CD4-positive, alpha-beta T cell (primary cell): ENCODE results near the gene MYB. TPM values are rescaled to one million over a fixed set of nuclear protein-coding genes. Genes with fewer than 3 reads are reported as not detected.
A peak's percentile ranks its signal among the peaks of the same experiment; 100 is the strongest.

Source experiments
- ATAC-seq: fragments of 200-7000 bp; cut with Tn5 transposase; one replicate; pipeline ENCODE4 v1.10.0; 2022; ENCODE audit warnings: mild to moderate bottlenecking; ENCODE audit not compliant: poor library complexity
- CTCF ChIA-PET: fragments of 350-600 bp; sonication (Branson Sonifier 250); formaldehyde crosslinking; loops from one replicate; lab custom pipeline; 2021; ENCODE audit warnings: antibody characterized with exemption, inconsistent platforms; lab: Charles Lee
- POLR2A ChIA-PET: fragments of 350-600 bp; sonication (Branson Sonifier 250); formaldehyde crosslinking; loops from one replicate; lab custom pipeline; 2021; ENCODE audit warnings: antibody characterized with exemption, inconsistent platforms; lab: Charles Lee
- DNase-seq, 14 experiments: peaks; one replicate each; pipeline ENCODE4 v3.0.0-alpha.2; 2013 to 2020; ENCODE audit warnings: mixed read lengths in 2 of 14
- H3K27ac ChIP-seq, 2 donors: one replicate each; pipeline versions ENCODE4 v1.5.1 to v1.7.0; 2013; ENCODE audit warnings: low read length in 2 of 2, low read depth in 1 of 2, mild to moderate bottlenecking in 1 of 2
- H3K27me3 ChIP-seq, 2 experiments: 1 replicate in 1 of 2; 2 replicates in 1 of 2; pipeline versions ENCODE4 v1.6.1 to v1.7.0; 2013; ENCODE audit warnings: low read length in 2 of 2, control low read depth in 1 of 2, mild to moderate bottlenecking in 1 of 2, moderate library complexity in 1 of 2; ENCODE audit not compliant: insufficient read depth in 2 of 2, control insufficient read depth in 1 of 2
- H3K36me3 ChIP-seq: one replicate; pipeline ENCODE4 v1.6.1; 2013; ENCODE audit warnings: low read length, control low read depth; ENCODE audit not compliant: insufficient read depth
- H3K4me1 ChIP-seq: one replicate; pipeline ENCODE4 v1.6.1; 2013; ENCODE audit warnings: low read length, control low read depth; ENCODE audit not compliant: insufficient read depth
- H3K4me3 ChIP-seq: one replicate; pipeline ENCODE4 v1.5.1; 2013; ENCODE audit warnings: mild to moderate bottlenecking, low read length, moderate library complexity
- H3K9me3 ChIP-seq, 2 experiments: 1 replicate in 1 of 2; 2 replicates in 1 of 2; pipeline versions ENCODE4 v1.6.1 to v1.7.0; 2013; ENCODE audit warnings: low read length in 2 of 2, mild to moderate bottlenecking in 2 of 2, control low read depth in 1 of 2, moderate library complexity in 1 of 2; ENCODE audit not compliant: control insufficient read depth in 1 of 2, insufficient read depth in 1 of 2
- H3K27ac Mint-ChIP-seq: one replicate; pipeline ENCODE4 v1.8.0; 2020; ENCODE audit warnings: mixed read lengths
- H3K27me3 Mint-ChIP-seq: one replicate; pipeline ENCODE4 v1.8.0; 2021; ENCODE audit warnings: mixed read lengths
- H3K36me3 Mint-ChIP-seq: one replicate; pipeline ENCODE4 v1.8.0; 2021; ENCODE audit warnings: low read depth, mixed read lengths
- H3K4me1 Mint-ChIP-seq: one replicate; pipeline ENCODE4 v1.8.0; 2021; ENCODE audit warnings: low read depth, mixed read lengths
- H3K4me3 Mint-ChIP-seq: one replicate; pipeline ENCODE4 v1.8.0; 2020; ENCODE audit warnings: mild to moderate bottlenecking, mixed read lengths
- H3K9me3 Mint-ChIP-seq: one replicate; pipeline ENCODE4 v1.8.0; 2020; ENCODE audit warnings: mixed read lengths
- CTCF ChIP-seq: fragments of 200-600 bp; IDR thresholded peaks from one replicate; pipeline ENCODE4 v1.8.0; 2022; ENCODE audit warnings: antibody characterized with exemption, mild to moderate bottlenecking
- intact Hi-C, 2 experiments: fragments of 100-400 bp; cut with DNase I in 1 of 2; cut with micrococcal nuclease in 1 of 2; formaldehyde crosslinking; loops; one replicate each; pipeline versions ENCODE4 v1.15.1 to v1.9.0; 2023 to 2025; cut with DNase I, micrococcal nuclease
- total RNA-seq, 174 experiments: library from RNA in 2 of 174; stranded (reverse) in 2 of 174; gene quantifications; one replicate each; pipeline ENCODE4 v1.2.3 and lab custom pipeline; 2021 to 2026

MYB gene
- total RNA-seq, 2 experiments from 2014 or later = 2.0 to 2.6 TPM

DNA sequence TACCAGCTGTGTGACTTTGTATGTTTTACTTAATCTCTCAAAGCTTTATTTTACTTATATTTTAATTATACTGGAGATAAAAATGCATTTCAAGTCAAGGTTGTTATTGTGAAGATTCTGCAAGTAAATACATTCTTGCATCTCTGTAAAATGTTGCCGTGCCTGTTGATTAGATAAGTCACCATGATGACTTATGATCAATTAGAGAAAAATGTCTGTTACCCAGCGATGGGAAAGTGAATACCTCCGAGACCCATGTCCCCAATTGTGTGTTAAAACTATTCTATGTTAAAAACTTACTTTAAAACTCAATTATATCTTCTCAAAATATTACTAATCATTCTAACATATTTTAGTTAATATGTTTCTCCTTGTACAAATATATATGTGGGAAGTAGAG is 39.9 kb downstream of the MYB start:
- CTCF ChIA-PET = interaction anchor here (2.2 kb wide), 1 partner anchor 11 kb away, joined by 6 read pairs; no protein-coding TSS in a partner anchor
- peaks cover 5% of the 10 kb centered on the region for H3K4me1 ChIP-seq
- no peak overlapping the region for H3K4me3 ChIP-seq
- ATAC-seq (no peak), DNase-seq (no peak)
- no peaks in the 10 kb centered on the region for H3K9me3 ChIP-seq
- no peaks in the 10 kb centered on the region for H3K27me3 Mint-ChIP-seq
- H3K27ac Mint-ChIP-seq = no peak overlapping the region
- H3K27me3 ChIP-seq = no peaks in the 10 kb centered on the region
- H3K9me3 Mint-ChIP-seq = no peaks in the 10 kb centered on the region
- peaks cover 18% of the 10 kb centered on the region for H3K4me1 Mint-ChIP-seq
- peaks cover 6% of the 10 kb centered on the region for H3K36me3 Mint-ChIP-seq
- no peak overlapping the region for H3K4me3 Mint-ChIP-seq
- H3K36me3 ChIP-seq = no peaks in the 10 kb centered on the region
- no peak for TF ChIP-seq CTCF
- POLR2A ChIA-PET = no interaction called here
- intact Hi-C loops = no loop called here
- no peak overlapping the region for H3K27ac ChIP-seq

- Mint-ChIP-seq H3K27ac (no peak overlapping the region), H3K27me3 (no peaks in the 10 kb centered on the region), H3K9me3 (no peaks in the 10 kb centered on the region), H3K36me3 (peaks cover 6% of the 10 kb centered on the region), H3K4me3 (no peak overlapping the region), H3K4me1 (peaks cover 18% of the 10 kb centered on the region)
- Histone ChIP-seq H3K4me1 (peaks cover 5% of the 10 kb centered on the region), H3K27me3 (no peaks in the 10 kb centered on the region), H3K36me3 (no peaks in the 10 kb centered on the region), H3K4me3 (no peak overlapping the region), H3K9me3 (no peaks in the 10 kb centered on the region), H3K27ac (no peak overlapping the region)
- DNase-seq = no peak
- CTCF ChIA-PET = interaction anchor here (2.2 kb wide), 1 partner anchor 11 kb away, joined by 6 read pairs; no protein-coding TSS in a partner anchor
- no peak for TF ChIP-seq CTCF
- intact Hi-C loops = no loop called here
- POLR2A ChIA-PET = no interaction called here
- ATAC-seq = no peak
These were observed 40.4 kb downstream of the MYB start for GRCh38 chr6:135221505-135221904.

DNA sequence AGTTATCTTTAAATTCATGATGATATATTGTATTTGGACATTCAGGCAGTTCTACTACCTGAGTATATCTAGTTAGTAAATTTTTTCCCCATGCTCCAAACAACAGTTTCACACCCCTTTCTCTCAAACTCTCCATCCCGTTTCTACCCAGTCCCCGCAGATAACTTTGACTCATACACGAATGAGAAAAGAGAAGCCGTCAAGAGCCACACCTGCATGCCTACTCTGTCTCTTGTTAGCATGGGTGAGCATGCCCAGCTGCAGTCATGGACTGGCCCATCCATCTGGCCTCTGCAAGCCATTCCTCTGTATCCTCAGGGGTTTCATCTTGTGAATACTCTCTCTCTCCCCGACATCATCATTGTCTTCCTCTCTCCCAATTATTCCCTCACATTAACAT is 41.5 kb downstream of the MYB start:
- peak overlapping the region; percentile 82 for H3K27ac Mint-ChIP-seq
- H3K4me1 Mint-ChIP-seq = peaks cover 24% of the 10 kb centered on the region
- POLR2A ChIA-PET = no interaction called here
- H3K36me3 Mint-ChIP-seq = peaks cover 3% of the 10 kb centered on the region
- Histone ChIP-seq H3K9me3 (no peaks in the 10 kb centered on the region), H3K4me3 (no peak overlapping the region), H3K4me1 (peaks cover 5% of the 10 kb centered on the region), H3K27ac (no peak overlapping the region), H3K36me3 (no peaks in the 10 kb centered on the region), H3K27me3 (no peaks in the 10 kb centered on the region)
- H3K4me3 Mint-ChIP-seq = no peak overlapping the region
- no peaks in the 10 kb centered on the region for H3K9me3 Mint-ChIP-seq
- TF ChIP-seq CTCF = no peak
- H3K27me3 Mint-ChIP-seq = no peaks in the 10 kb centered on the region
- CTCF ChIA-PET = interaction anchor here (2.2 kb wide), 1 partner anchor 13 kb away, joined by 6 read pairs; no protein-coding TSS in a partner anchor
- ATAC-seq (no peak), DNase-seq (no peak)
- intact Hi-C loops = no loop called here
